ENCODE measurements around the gene FGR.

Gene FGR

GRCh38 chr1:27590917-27591508 lies 44.0 kb downstream of the FGR start:
- no peak for TF ChIP-seq CTCF (IDR thresholded peaks at IDR 0.05; ENCODE audit: insufficient read depth, low read depth, low read length, missing control alignments)
- no peak for DNase-seq (ENCODE audit: low read depth)
- H3K4me3 ChIP-seq (ENCODE audit: low read length), result no peak overlapping the region

GRCh38 chr1:27589841-27590426 lies 45.1 kb downstream of the FGR start:
- DNase-seq (ENCODE audit: low read depth), result peak; percentile 61
- no peak for TF ChIP-seq CTCF (IDR thresholded peaks at IDR 0.05; ENCODE audit: insufficient read depth, low read depth, low read length, missing control alignments)
- no peak overlapping the region for H3K4me3 ChIP-seq (ENCODE audit: low read length)

- H3K4me3 ChIP-seq (ENCODE audit: low read length), result no peak overlapping the region
- DNase-seq (ENCODE audit: low read depth), result no peak
- TF ChIP-seq CTCF (IDR thresholded peaks at IDR 0.05; ENCODE audit: insufficient read depth, low read depth, low read length, missing control alignments), result no peak
Observed at GRCh38 chr1:27589441-27589840, 45.5 kb downstream of the FGR start.

GRCh38 chr1:27588256-27589232 lies 46.4 kb downstream of the FGR start:
- DNase-seq (ENCODE audit: low read depth), result no peak
- no peak for TF ChIP-seq CTCF (IDR thresholded peaks at IDR 0.05; ENCODE audit: insufficient read depth, low read depth, low read length, missing control alignments)
- no peak overlapping the region for H3K4me3 ChIP-seq (ENCODE audit: low read length)

GRCh38 chr1:27585684-27586083 lies 49.3 kb downstream of the FGR start:
- no peak for DNase-seq (ENCODE audit: low read depth)
- H3K4me3 ChIP-seq (ENCODE audit: low read length), result no peak overlapping the region
- no peak for TF ChIP-seq CTCF (IDR thresholded peaks at IDR 0.05; ENCODE audit: insufficient read depth, low read depth, low read length, missing control alignments)

GRCh38 chr1:27584453-27584852 lies 50.5 kb downstream of the FGR start:
- no peak for TF ChIP-seq CTCF (IDR thresholded peaks at IDR 0.05; ENCODE audit: insufficient read depth, low read depth, low read length, missing control alignments)
- DNase-seq (ENCODE audit: low read depth), result no peak
- no peak overlapping the region for H3K4me3 ChIP-seq (ENCODE audit: low read length)

Data from epithelial cell of esophagus (primary cell).